ENCODE data around the gene PIEZO1. TPM values are rescaled to one million over a fixed set of nuclear protein-coding genes. Genes with fewer than 3 reads are reported as not detected.

Gene PIEZO1
- total RNA-seq, 2 donors from 2014 or later, result 156 to 202 TPM

GRCh38 chr16:88759245-88759975 lies 25.6 kb downstream of the PIEZO1 start:
- 48% methylated on average over 22 of the region's 26 CpGs for WGBS
- intact Hi-C loops (cut with DNase I), result no loop called here
- DNase-seq (ENCODE audit: low spot score), result peak; percentile 82
- H3K27me3 ChIP-seq (replicated peaks; ENCODE audit: insufficient read depth), result no peaks in the 10 kb centered on the region
- H3K27ac ChIP-seq, result peak overlapping the region; percentile 87 to 95
- TF ChIP-seq POLR2A (IDR thresholded peaks at IDR 0.05) (peak; percentile 47), POLR2AphosphoS5 (IDR thresholded peaks at IDR 0.05) (peak; percentile 95), CTCF (IDR thresholded peaks at IDR 0.05) (peak in 3 of 4 experiments; percentile 18 to 50 (median 22))
- no peak overlapping the region for H3K4me3 ChIP-seq
- peaks cover 58% of the 10 kb centered on the region for H3K4me1 ChIP-seq (replicated peaks)
- H3K9me3 ChIP-seq, result no peaks in the 10 kb centered on the region
- no peaks in the 10 kb centered on the region for H3K36me3 ChIP-seq

GRCh38 chr16:88758944-88759244 lies 26.1 kb downstream of the PIEZO1 start:
- Histone ChIP-seq H3K4me3 (no peak overlapping the region), H3K4me1 (replicated peaks) (peaks cover 57% of the 10 kb centered on the region), H3K36me3 (no peaks in the 10 kb centered on the region), H3K9me3 (no peaks in the 10 kb centered on the region), H3K27me3 (replicated peaks; ENCODE audit: insufficient read depth) (no peaks in the 10 kb centered on the region), H3K27ac (peak overlapping the region; percentile 87 to 95)
- intact Hi-C loops (cut with DNase I), result no loop called here
- TF ChIP-seq CTCF (IDR thresholded peaks at IDR 0.05) (no peak), POLR2A (IDR thresholded peaks at IDR 0.05) (no peak), POLR2AphosphoS5 (IDR thresholded peaks at IDR 0.05) (no peak)
- no peak for DNase-seq (ENCODE audit: low spot score)
- 77% methylated on average over 6 of the region's 6 CpGs for WGBS

GRCh38 chr16:88758227-88758943 lies 26.6 kb downstream of the PIEZO1 start:
- Histone ChIP-seq H3K27ac (peak overlapping the region; percentile 87 to 95), H3K9me3 (no peaks in the 10 kb centered on the region), H3K36me3 (no peaks in the 10 kb centered on the region), H3K4me1 (replicated peaks) (peaks cover 52% of the 10 kb centered on the region), H3K27me3 (replicated peaks; ENCODE audit: insufficient read depth) (no peaks in the 10 kb centered on the region), H3K4me3 (no peak overlapping the region)
- intact Hi-C loops (cut with DNase I), result no loop called here
- TF ChIP-seq CTCF (IDR thresholded peaks at IDR 0.05), result no peak
- no peak for TF ChIP-seq POLR2A (IDR thresholded peaks at IDR 0.05)
- no peak for TF ChIP-seq POLR2AphosphoS5 (IDR thresholded peaks at IDR 0.05)
- no peak for DNase-seq (ENCODE audit: low spot score)
- 84% methylated on average over 13 of the region's 13 CpGs for WGBS

- intact Hi-C loops (cut with DNase I), result no loop called here
- 91% methylated on average over 23 of the region's 23 CpGs for WGBS
- Histone ChIP-seq H3K36me3 (no peaks in the 10 kb centered on the region), H3K4me1 (replicated peaks) (peaks cover 29% of the 10 kb centered on the region), H3K9me3 (no peaks in the 10 kb centered on the region), H3K27me3 (replicated peaks; ENCODE audit: insufficient read depth) (no peaks in the 10 kb centered on the region), H3K4me3 (no peak overlapping the region), H3K27ac (peak overlapping the region in 1 of 2 donors; percentile 36)
- TF ChIP-seq CTCF (IDR thresholded peaks at IDR 0.05) (no peak), POLR2AphosphoS5 (IDR thresholded peaks at IDR 0.05) (no peak), POLR2A (IDR thresholded peaks at IDR 0.05) (no peak)
- DNase-seq (ENCODE audit: low spot score), result no peak
Measured at GRCh38 chr16:88755745-88756443, 29.1 kb downstream of the PIEZO1 start.
